Measurements from ENCODE around the gene CFB. TPM values are rescaled to one million over a fixed set of nuclear protein-coding genes. Genes with fewer than 3 reads are reported as not detected.

CFB gene
- total and polyA plus RNA-seq, 2 of the 13 experiments (the other 11 are each of a cell fraction or from before 2014, with no cell fraction given) = 171 to 513 TPM

DNA sequence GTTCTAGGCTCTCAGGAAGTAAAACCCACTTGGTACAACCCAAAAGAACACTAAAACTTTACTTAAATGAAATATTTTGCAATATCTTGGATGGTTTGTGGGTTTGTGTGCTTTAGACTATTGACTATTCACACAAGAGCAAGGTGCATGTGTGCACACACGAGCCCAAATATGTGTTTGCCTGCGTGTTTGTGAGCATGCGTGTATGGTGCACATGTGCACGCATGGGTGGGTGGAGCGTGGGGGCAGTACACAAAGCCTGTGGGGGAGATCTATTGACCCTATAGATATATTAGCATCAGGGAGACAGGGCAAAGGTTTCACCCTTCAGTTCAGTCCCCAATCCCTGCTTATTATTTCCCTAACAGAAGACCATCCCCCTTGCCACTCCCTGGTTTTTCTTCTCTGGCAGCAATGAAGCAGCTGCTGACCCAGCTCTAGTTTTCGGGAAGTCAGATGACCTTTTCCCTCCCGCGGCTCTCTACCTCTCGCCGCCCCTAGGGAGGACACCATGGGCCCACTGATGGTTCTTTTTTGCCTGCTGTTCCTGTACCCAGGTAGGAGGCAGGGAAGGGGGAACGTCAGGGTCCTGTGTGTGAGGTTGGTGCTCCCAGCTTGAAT lies 18.5 kb upstream of the CFB start, which contains the start of gene C2 (continued):
- TF ChIP-seq RFX5 (IDR thresholded peaks at IDR 0.05; ENCODE audit: low read depth, low read length) (no peak), SNAPC4 (CRISPR knock-in tag; IDR thresholded peaks at IDR 0.05) (no peak), ZNF878 (CRISPR knock-in tag; IDR thresholded peaks at IDR 0.05) (peak; percentile 90; the same call in 1 of the 2 replicates), ZFP36 (IDR thresholded peaks at IDR 0.05; ENCODE audit: borderline replicate concordance, low read depth, low read length, partially characterized antibody) (peak; percentile 3), STAT6 (CRISPR knock-in tag; IDR thresholded peaks at IDR 0.05; ENCODE audit: borderline replicate concordance) (peak; percentile 74; the same call in 1 of the 2 replicates), TFDP2 (CRISPR knock-in tag; IDR thresholded peaks at IDR 0.05) (peak; percentile 44; the same call in 1 of the 2 replicates), FOXP1 (IDR thresholded peaks at IDR 0.05) (peak; percentile 59; the same call in 1 of the 2 replicates), FOXP1 (CRISPR knock-in tag; IDR thresholded peaks at IDR 0.05) (peak; percentile 98), MTF1 (CRISPR knock-in tag; IDR thresholded peaks at IDR 0.05) (no peak), ZNF713 (CRISPR knock-in tag; IDR thresholded peaks at IDR 0.05) (no peak), TRIM24 (CRISPR knock-in tag; IDR thresholded peaks at IDR 0.05) (peak; percentile 88), PAF1 (CRISPR knock-in tag; IDR thresholded peaks at IDR 0.05) (no peak), FOXO1 (CRISPR knock-in tag; IDR thresholded peaks at IDR 0.05) (peak; percentile 95)
- TF ChIP-seq, protein P1, sequence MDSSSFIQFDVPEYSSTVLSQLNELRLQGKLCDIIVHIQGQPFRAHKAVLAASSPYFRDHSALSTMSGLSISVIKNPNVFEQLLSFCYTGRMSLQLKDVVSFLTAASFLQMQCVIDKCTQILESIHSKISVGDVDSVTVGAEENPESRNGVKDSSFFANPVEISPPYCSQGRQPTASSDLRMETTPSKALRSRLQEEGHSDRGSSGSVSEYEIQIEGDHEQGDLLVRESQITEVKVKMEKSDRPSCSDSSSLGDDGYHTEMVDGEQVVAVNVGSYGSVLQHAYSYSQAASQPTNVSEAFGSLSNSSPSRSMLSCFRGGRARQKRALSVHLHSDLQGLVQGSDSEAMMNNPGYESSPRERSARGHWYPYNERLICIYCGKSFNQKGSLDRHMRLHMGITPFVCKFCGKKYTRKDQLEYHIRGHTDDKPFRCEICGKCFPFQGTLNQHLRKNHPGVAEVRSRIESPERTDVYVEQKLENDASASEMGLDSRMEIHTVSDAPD (CRISPR knock-in tag; IDR thresholded peaks at IDR 0.05) = peak; percentile 86
- TF ChIP-seq, protein P2, sequence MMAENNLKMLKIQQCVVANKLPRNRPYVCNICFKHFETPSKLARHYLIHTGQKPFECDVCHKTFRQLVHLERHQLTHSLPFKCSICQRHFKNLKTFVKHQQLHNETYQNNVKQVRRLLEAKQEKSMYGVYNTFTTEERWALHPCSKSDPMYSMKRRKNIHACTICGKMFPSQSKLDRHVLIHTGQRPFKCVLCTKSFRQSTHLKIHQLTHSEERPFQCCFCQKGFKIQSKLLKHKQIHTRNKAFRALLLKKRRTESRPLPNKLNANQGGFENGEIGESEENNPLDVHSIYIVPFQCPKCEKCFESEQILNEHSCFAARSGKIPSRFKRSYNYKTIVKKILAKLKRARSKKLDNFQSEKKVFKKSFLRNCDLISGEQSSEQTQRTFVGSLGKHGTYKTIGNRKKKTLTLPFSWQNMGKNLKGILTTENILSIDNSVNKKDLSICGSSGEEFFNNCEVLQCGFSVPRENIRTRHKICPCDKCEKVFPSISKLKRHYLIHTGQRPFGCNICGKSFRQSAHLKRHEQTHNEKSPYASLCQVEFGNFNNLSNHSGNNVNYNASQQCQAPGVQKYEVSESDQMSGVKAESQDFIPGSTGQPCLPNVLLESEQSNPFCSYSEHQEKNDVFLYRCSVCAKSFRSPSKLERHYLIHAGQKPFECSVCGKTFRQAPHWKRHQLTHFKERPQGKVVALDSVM (CRISPR knock-in tag; IDR thresholded peaks at IDR 0.05) = peak; percentile 69
